Right lobe of liver (tissue), 6 donors: ENCODE results near the gene POU2F3. TPM values are rescaled to one million over a fixed set of nuclear protein-coding genes. Genes with fewer than 3 reads are reported as not detected.

Experiments used
- ATAC-seq, 4 donors: fragments of 200-7000 bp; cut with Tn5 transposase; one replicate each; pipeline ENCODE4 v1.9.1; 2020; ENCODE audit warnings: mild to moderate bottlenecking in 4 of 4, moderate library complexity in 4 of 4
- DNase-seq, 3 donors: peaks; one replicate each; pipeline ENCODE4 v3.0.0-alpha.2; 2020
- H3K27ac ChIP-seq, 3 donors: fragments of 200-600 bp; one replicate each; pipeline ENCODE4 v1.8.0; 2022
- H3K27me3 ChIP-seq, 2 donors: fragments of 200-600 bp; one replicate each; pipeline ENCODE4 v1.8.0; 2022
- H3K36me3 ChIP-seq, 4 donors: fragments of 200-600 bp; sonication (generic) in 1 of 4; one replicate each; pipeline versions ENCODE4 v1.5.1 to v1.8.0; 2017 to 2022; ENCODE audit warnings: control low read depth in 1 of 4
- H3K4me1 ChIP-seq, 4 donors: fragments of 200-600 bp; sonication (generic) in 1 of 4; one replicate each; pipeline versions ENCODE4 v1.5.1 to v1.8.0; 2017 to 2022; ENCODE audit warnings: control low read depth in 1 of 4
- H3K4me3 ChIP-seq, 3 donors: fragments of 200-600 bp; one replicate each; pipeline ENCODE4 v1.8.0; 2022
- H3K9me3 ChIP-seq, 4 donors: fragments of 200-600 bp; sonication (generic) in 1 of 4; one replicate each; pipeline versions ENCODE4 v1.5.1 to v1.8.0; 2017 to 2022; ENCODE audit warnings: control low read depth in 1 of 4
- CTCF ChIP-seq, 4 donors: fragments of 200-600 bp in 3 of 4; fragments of 450-650 bp in 1 of 4; IDR thresholded peaks; one replicate each; pipeline versions ENCODE4 v1.5.1 to v1.8.0; 2016 to 2022; ENCODE audit warnings: antibody characterized with exemption in 4 of 4, mild to moderate bottlenecking in 2 of 4
- POLR2A ChIP-seq: fragments of 450-650 bp; IDR thresholded peaks from one replicate; pipeline ENCODE4 v1.6.1; 2017; ENCODE audit warnings: antibody characterized with exemption, mild to moderate bottlenecking
- WGBS: methylation state at CpG from one replicate; pipeline ENCODE4 v1.1.6; 2018; ENCODE audit warnings: low coverage, low lambda C conversion rate; ENCODE audit not compliant: insufficient coverage; ENCODE audit errors: missing lambda C conversion rate; 5-methylcytosine and 5-hydroxymethylcytosine counted together
- intact Hi-C, 2 donors: fragments of 100-400 bp; cut with DNase I; formaldehyde crosslinking; loops; one replicate each; pipeline versions ENCODE4 v1.11.2 to v1.14.1; 2022
- total RNA-seq, 6 experiments: library from RNA; depleted of rRNA in 2 of 6; stranded (reverse); fragments of >200 nt in 2 of 6; fragmentation: NEBNext Ultra II Directional in 3 of 6; extraction: Animal tissue kit (Norgen Biotek cat#: 25700) in 3 of 6; gene quantifications; one replicate each; pipeline versions ENCODE4 v1.1.0 to v1.2.4, GENCODE V29; 2016 to 2023
- donor health status: DM: no; HTN: yes; CAD: no.
- donor health status: DM: no; HTN: no; CAD: no.
- donor health status: DM: no; HTN: no; CAD: no.
- donor health status: DM: no; HTN: yes; CAD: no.
- donor health status: DM: no; HTN: yes; CAD: no.

POU2F3 gene
- total RNA-seq, 6 experiments from 2014 or later = not detected

- Histone ChIP-seq H3K4me3 (no peak overlapping the region), H3K27ac (peak overlapping the region in 1 of 3 donors; percentile 5), H3K36me3 (no peaks in the 10 kb centered on the region), H3K27me3 (no peaks in the 10 kb centered on the region), H3K4me1 (peaks cover 0 to 34% (median 12%) of the 10 kb centered on the region in 4 donors), H3K9me3 (no peaks in the 10 kb centered on the region)
- ATAC-seq = no peak
- intact Hi-C loops = no loop called here
- peak in 1 of 3 donors; percentile 50 for DNase-seq
- WGBS = 60% methylated on average over 8 of the region's 9 CpGs
- TF ChIP-seq CTCF (IDR thresholded peaks at IDR 0.05) = no peak
- no peak for TF ChIP-seq POLR2A
These were observed 42.0 kb upstream of the POU2F3 start for GRCh38 chr11:120197977-120198376.

- intact Hi-C loops = no loop called here
- DNase-seq (no peak), ATAC-seq (peak in 1 of 4 donors; percentile 11)
- Histone ChIP-seq H3K9me3 (no peaks in the 10 kb centered on the region), H3K27ac (peak overlapping the region in 1 of 3 donors; percentile 5), H3K27me3 (no peaks in the 10 kb centered on the region), H3K4me3 (no peak overlapping the region), H3K4me1 (peaks cover 0 to 33% (median 11%) of the 10 kb centered on the region in 4 donors), H3K36me3 (no peaks in the 10 kb centered on the region)
- WGBS = 50% methylated on average over 3 of the region's 5 CpGs
- no peak for TF ChIP-seq POLR2A
- TF ChIP-seq CTCF (IDR thresholded peaks at IDR 0.05) = no peak
These were observed 41.5 kb upstream of the POU2F3 start for GRCh38 chr11:120198403-120198786.

GRCh38 chr11:120198787-120199469 is 41.0 kb upstream of the POU2F3 start:
- peaks cover 0 to 28% (median 9%) of the 10 kb centered on the region in 4 donors for H3K4me1 ChIP-seq
- no peak overlapping the region for H3K4me3 ChIP-seq
- no peak for TF ChIP-seq CTCF (IDR thresholded peaks at IDR 0.05)
- no peak for TF ChIP-seq POLR2A
- H3K36me3 ChIP-seq = no peaks in the 10 kb centered on the region
- H3K27me3 ChIP-seq = no peaks in the 10 kb centered on the region
- DNase-seq (no peak), ATAC-seq (peak; percentile 43 to 65 (median 62))
- peak overlapping the region in 1 of 3 donors; percentile 5 for H3K27ac ChIP-seq
- 63% methylated on average over 4 of the region's 9 CpGs for WGBS
- H3K9me3 ChIP-seq = no peaks in the 10 kb centered on the region
- intact Hi-C loops = no loop called here

GRCh38 chr11:120199613-120200012 is 40.3 kb upstream of the POU2F3 start:
- H3K36me3 ChIP-seq = no peaks in the 10 kb centered on the region
- DNase-seq (no peak), ATAC-seq (no peak)
- TF ChIP-seq CTCF (IDR thresholded peaks at IDR 0.05) = no peak
- TF ChIP-seq POLR2A = no peak
- 90% methylated on average over 5 of the region's 9 CpGs for WGBS
- intact Hi-C loops = no loop called here
- H3K4me1 ChIP-seq = peaks cover 0 to 28% (median 9%) of the 10 kb centered on the region in 4 donors
- no peaks in the 10 kb centered on the region for H3K27me3 ChIP-seq
- H3K4me3 ChIP-seq = no peak overlapping the region
- H3K27ac ChIP-seq = no peak overlapping the region
- H3K9me3 ChIP-seq = no peaks in the 10 kb centered on the region
